RWPE1 (cell line): ENCODE data around the gene CREB3.

Source experiments
- CTCF ChIA-PET: fragments of 350-600 bp; sonication (Branson Sonifier 250); formaldehyde crosslinking; extraction: SDS; loops from one replicate; lab custom pipeline; 2021; lab: Yijun Ruan, JAX
- POLR2A ChIA-PET: fragments of 400-600 bp; formaldehyde crosslinking; extraction: SDS; loops from one replicate; lab custom pipeline; 2020; ENCODE audit warnings: antibody characterized with exemption; ENCODE audit not compliant: low non-redundant PET; lab: Yijun Ruan, JAX
- DNase-seq: peaks from one replicate; pipeline ENCODE4 v3.0.0; 2012; ENCODE audit warnings: low spot score
- H3K27ac ChIP-seq: fragments of 450-650 bp; 2 replicates; pipeline ENCODE4 v1.5.1; 2017
- CTCF ChIP-seq: fragments of 450-650 bp; conservative IDR thresholded peaks from 2 replicates; pipeline ENCODE4 v1.5.1; 2017; ENCODE audit warnings: low read depth, mild to moderate bottlenecking

The CREB3 gene

GRCh38 chr9:35758475-35759050 lies 26.1 kb downstream of the CREB3 start:
- no peak for DNase-seq
- H3K27ac ChIP-seq, result no peak overlapping the region
- CTCF ChIA-PET, result interaction anchor here (0.6 kb wide), 2 partner anchors 130 to 430 kb away, joined by 3 to 4 read pairs; no protein-coding TSS in a partner anchor
- POLR2A ChIA-PET, result no interaction called here
- no peak for TF ChIP-seq CTCF

- POLR2A ChIA-PET, result interaction anchor here (0.7 kb wide), 1 partner anchor 10 kb away, joined by 7 read pairs; the partner anchor contains the start of gene RGP1
- H3K27ac ChIP-seq, result no peak overlapping the region
- CTCF ChIA-PET, result interaction anchor here (0.7 kb wide), 1 partner anchor 68 kb away, joined by 4 read pairs; no protein-coding TSS in a partner anchor
- DNase-seq, result no peak
- no peak for TF ChIP-seq CTCF
Measured at GRCh38 chr9:35759795-35760194, 27.3 kb downstream of the CREB3 start.

- ChIA-PET POLR2A (interaction anchor here (0.6 kb wide), 1 partner anchor 11 kb away, joined by 3 read pairs; no protein-coding TSS in a partner anchor), CTCF (interaction anchor here (0.9 kb wide), 1 partner anchor 22 kb away, joined by 3 read pairs; no protein-coding TSS in a partner anchor)
- no peak for TF ChIP-seq CTCF
- no peak overlapping the region for H3K27ac ChIP-seq
- no peak for DNase-seq
Measured at GRCh38 chr9:35760651-35761050, 28.2 kb downstream of the CREB3 start.

GRCh38 chr9:35763181-35763580 lies 30.7 kb downstream of the CREB3 start:
- POLR2A ChIA-PET, result no interaction called here
- DNase-seq, result no peak
- no peak for TF ChIP-seq CTCF
- CTCF ChIA-PET, result interaction anchor here (0.6 kb wide), 1 partner anchor 10 kb away, joined by 3 read pairs; no protein-coding TSS in a partner anchor
- no peak overlapping the region for H3K27ac ChIP-seq

GRCh38 chr9:35763803-35764202 lies 31.3 kb downstream of the CREB3 start:
- DNase-seq, result no peak
- TF ChIP-seq CTCF, result no peak
- CTCF ChIA-PET, result no interaction called here
- no peak overlapping the region for H3K27ac ChIP-seq
- POLR2A ChIA-PET, result no interaction called here

- DNase-seq, result no peak
- POLR2A ChIA-PET, result no interaction called here
- no peak overlapping the region for H3K27ac ChIP-seq
- no peak for TF ChIP-seq CTCF
- CTCF ChIA-PET, result no interaction called here
Measured at GRCh38 chr9:35766997-35767396, 34.5 kb downstream of the CREB3 start.
